GM12878 (cell line): Measurements from ENCODE around the gene STX10. TPM values are rescaled to one million over a fixed set of nuclear protein-coding genes. Genes with fewer than 3 reads are reported as not detected.

Source experiments
- NR2C1 ChIP-seq: fragments of 450-650 bp; IDR thresholded peaks from 2 replicates; pipeline ENCODE4 v1.6.1; 2017; ENCODE audit warnings: antibody characterized with exemption, mild to moderate bottlenecking, moderate library complexity
- RUNX3 ChIP-seq: IDR thresholded peaks from 2 replicates; pipeline ENCODE4 v1.6.1; 2012; ENCODE audit warnings: low read length, inconsistent platforms
- polyA plus RNA-seq, 11 experiments: library from polyadenylated mRNA; depleted of rRNA in 4 of 11; unstranded in 6 of 11; stranded (reverse) in 5 of 11; fragments of >200 nt; fragmentation: Nextera tagmentation in 4 of 11; fragmentation: Illumina TruSeq in 1 of 11; extraction: Ambion mirVana in 4 of 11; extraction: Trizol in 1 of 11; gene quantifications; 1 replicate in 1 of 11; 2 replicates in 10 of 11; pipeline versions ENCODE4 v1.2.1 to v1.2.3, GENCODE V29; 2011 to 2016; ENCODE audit warnings: inconsistent platforms in 2 of 11, missing spikeins in 2 of 11, low read depth in 1 of 11
- total RNA-seq, 4 experiments: library from RNA; depleted of rRNA in 3 of 4; stranded (reverse); fragments of >200 nt in 3 of 4; fragmentation: Illumina TruSeq in 1 of 4; extraction: Trizol in 1 of 4; gene quantifications; 2 replicates each; pipeline versions ENCODE4 v1.2.1 to v1.2.3, GENCODE V29; 2013 to 2021
- TF ChIP-seq, protein P1 (sequence below): fragments of 450-650 bp; conservative IDR thresholded peaks from 2 replicates; pipeline ENCODE4 v1.6.1; 2017; ENCODE audit warnings: mild to moderate bottlenecking, moderate library complexity
- TF ChIP-seq, protein P2 (sequence below): fragments of 150-350 bp; IDR thresholded peaks from 2 replicates; pipeline ENCODE4 v1.6.1; 2014; ENCODE audit warnings: mild to moderate bottlenecking, low read depth, low read length
- TF ChIP-seq, protein P3 (sequence below): fragments of 450-650 bp; IDR thresholded peaks from 2 replicates; pipeline ENCODE4 v1.6.1; 2017; ENCODE audit warnings: mild to moderate bottlenecking, moderate library complexity

The STX10 gene
- total and polyA plus RNA-seq, 10 of the 15 experiments (the other 5 are each of a cell fraction or from before 2014, with no cell fraction given), result 0.56 to 76.1 (median 47.6) TPM

DNA sequence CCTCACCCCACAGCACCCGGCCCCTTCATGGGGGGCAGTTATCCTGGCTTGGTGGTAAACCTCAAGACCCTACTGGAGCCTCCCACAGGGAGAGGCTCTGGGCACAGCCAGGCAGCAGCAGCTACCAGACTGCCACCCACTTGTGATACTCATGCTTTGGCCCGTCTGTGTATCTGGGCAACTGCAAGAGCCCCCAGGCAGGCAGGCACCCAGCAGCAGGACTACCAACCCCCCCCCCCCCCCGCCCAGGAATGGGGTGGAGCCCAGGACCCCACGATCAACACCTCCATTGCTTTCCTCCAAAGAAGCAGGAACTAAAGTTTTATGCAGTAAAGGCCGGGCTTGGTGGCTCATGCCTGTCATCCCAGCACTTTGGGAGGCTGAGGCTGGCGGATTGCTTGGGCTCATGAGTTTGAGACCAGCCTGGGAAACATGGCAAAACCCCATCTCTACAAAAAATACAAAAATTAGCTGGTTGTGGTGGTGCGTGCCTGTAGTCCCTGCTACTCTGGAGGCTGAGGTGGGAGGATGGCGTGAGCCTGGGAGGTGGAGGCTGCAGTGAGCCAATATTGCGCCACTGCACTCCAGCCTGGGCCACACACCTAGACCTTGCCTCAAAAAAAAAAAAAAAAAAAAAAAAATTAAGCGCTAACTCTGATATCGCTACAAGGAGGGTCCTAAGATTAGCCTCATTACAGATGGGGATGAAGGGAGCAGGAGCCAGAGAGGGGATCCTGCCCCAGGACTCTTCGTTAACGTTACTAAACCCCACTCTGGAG lies 46.4 kb downstream of the STX10 start (continued):
- TF ChIP-seq, protein P1, sequence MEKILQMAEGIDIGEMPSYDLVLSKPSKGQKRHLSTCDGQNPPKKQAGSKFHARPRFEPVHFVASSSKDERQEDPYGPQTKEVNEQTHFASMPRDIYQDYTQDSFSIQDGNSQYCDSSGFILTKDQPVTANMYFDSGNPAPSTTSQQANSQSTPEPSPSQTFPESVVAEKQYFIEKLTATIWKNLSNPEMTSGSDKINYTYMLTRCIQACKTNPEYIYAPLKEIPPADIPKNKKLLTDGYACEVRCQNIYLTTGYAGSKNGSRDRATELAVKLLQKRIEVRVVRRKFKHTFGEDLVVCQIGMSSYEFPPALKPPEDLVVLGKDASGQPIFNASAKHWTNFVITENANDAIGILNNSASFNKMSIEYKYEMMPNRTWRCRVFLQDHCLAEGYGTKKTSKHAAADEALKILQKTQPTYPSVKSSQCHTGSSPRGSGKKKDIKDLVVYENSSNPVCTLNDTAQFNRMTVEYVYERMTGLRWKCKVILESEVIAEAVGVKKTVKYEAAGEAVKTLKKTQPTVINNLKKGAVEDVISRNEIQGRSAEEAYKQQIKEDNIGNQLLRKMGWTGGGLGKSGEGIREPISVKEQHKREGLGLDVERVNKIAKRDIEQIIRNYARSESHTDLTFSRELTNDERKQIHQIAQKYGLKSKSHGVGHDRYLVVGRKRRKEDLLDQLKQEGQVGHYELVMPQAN, result no peak
- TF ChIP-seq, protein P2, sequence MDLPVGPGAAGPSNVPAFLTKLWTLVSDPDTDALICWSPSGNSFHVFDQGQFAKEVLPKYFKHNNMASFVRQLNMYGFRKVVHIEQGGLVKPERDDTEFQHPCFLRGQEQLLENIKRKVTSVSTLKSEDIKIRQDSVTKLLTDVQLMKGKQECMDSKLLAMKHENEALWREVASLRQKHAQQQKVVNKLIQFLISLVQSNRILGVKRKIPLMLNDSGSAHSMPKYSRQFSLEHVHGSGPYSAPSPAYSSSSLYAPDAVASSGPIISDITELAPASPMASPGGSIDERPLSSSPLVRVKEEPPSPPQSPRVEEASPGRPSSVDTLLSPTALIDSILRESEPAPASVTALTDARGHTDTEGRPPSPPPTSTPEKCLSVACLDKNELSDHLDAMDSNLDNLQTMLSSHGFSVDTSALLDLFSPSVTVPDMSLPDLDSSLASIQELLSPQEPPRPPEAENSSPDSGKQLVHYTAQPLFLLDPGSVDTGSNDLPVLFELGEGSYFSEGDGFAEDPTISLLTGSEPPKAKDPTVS, result no peak
- TF ChIP-seq NR2C1, result no peak
- TF ChIP-seq, protein P3, sequence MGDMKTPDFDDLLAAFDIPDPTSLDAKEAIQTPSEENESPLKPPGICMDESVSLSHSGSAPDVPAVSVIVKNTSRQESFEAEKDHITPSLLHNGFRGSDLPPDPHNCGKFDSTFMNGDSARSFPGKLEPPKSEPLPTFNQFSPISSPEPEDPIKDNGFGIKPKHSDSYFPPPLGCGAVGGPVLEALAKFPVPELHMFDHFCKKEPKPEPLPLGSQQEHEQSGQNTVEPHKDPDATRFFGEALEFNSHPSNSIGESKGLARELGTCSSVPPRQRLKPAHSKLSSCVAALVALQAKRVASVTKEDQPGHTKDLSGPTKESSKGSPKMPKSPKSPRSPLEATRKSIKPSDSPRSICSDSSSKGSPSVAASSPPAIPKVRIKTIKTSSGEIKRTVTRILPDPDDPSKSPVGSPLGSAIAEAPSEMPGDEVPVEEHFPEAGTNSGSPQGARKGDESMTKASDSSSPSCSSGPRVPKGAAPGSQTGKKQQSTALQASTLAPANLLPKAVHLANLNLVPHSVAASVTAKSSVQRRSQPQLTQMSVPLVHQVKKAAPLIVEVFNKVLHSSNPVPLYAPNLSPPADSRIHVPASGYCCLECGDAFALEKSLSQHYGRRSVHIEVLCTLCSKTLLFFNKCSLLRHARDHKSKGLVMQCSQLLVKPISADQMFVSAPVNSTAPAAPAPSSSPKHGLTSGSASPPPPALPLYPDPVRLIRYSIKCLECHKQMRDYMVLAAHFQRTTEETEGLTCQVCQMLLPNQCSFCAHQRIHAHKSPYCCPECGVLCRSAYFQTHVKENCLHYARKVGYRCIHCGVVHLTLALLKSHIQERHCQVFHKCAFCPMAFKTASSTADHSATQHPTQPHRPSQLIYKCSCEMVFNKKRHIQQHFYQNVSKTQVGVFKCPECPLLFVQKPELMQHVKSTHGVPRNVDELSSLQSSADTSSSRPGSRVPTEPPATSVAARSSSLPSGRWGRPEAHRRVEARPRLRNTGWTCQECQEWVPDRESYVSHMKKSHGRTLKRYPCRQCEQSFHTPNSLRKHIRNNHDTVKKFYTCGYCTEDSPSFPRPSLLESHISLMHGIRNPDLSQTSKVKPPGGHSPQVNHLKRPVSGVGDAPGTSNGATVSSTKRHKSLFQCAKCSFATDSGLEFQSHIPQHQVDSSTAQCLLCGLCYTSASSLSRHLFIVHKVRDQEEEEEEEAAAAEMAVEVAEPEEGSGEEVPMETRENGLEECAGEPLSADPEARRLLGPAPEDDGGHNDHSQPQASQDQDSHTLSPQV, result no peak
- TF ChIP-seq RUNX3, result no peak
